Esophagus squamous epithelium (tissue), 5 donors: ENCODE measurements around the gene PARD3. TPM values are rescaled to one million over a fixed set of nuclear protein-coding genes. Genes with fewer than 3 reads are reported as not detected.

Experiments
- DNase-seq: peaks from one replicate; lab custom pipeline; 2025; lab: John Stamatoyannopoulos, UW
- H3K27ac ChIP-seq, 4 donors: fragments of 200-600 bp; sonication (generic); one replicate each; pipeline ENCODE4 v1.5.1; 2016 to 2019; ENCODE audit warnings: mild to moderate bottlenecking in 1 of 4
- H3K27me3 ChIP-seq, 4 donors: fragments of 200-600 bp; sonication (generic); 1 replicate in 3 of 4; 2 replicates in 1 of 4; pipeline versions ENCODE4 v1.5.1 to v1.6.0; 2017 to 2021; ENCODE audit warnings: antibody characterized with exemption in 1 of 4
- H3K36me3 ChIP-seq, 3 donors: fragments of 200-600 bp; sonication (generic); one replicate each; pipeline ENCODE4 v1.5.1; 2016 to 2019
- H3K4me1 ChIP-seq, 3 donors: fragments of 200-600 bp; sonication (generic); one replicate each; pipeline ENCODE4 v1.5.1; 2017 to 2019
- H3K4me3 ChIP-seq, 4 donors: fragments of 200-600 bp; sonication (generic); 1 replicate in 3 of 4; 2 replicates in 1 of 4; pipeline ENCODE4 v1.5.1; 2016 to 2019; ENCODE audit warnings: mild to moderate bottlenecking in 2 of 4, moderate library complexity in 1 of 4
- H3K9me3 ChIP-seq, 3 donors: fragments of 200-600 bp; sonication (generic); one replicate each; pipeline ENCODE4 v1.5.1; 2016 to 2019
- POLR2A ChIP-seq, 4 donors: fragments of 450-650 bp; IDR thresholded peaks; one replicate each; pipeline ENCODE4 v1.6.1; 2017; ENCODE audit warnings: antibody characterized with exemption in 4 of 4, mild to moderate bottlenecking in 4 of 4, moderate library complexity in 3 of 4
- WGBS, 2 donors: methylation state at CpG; one replicate each; pipeline ENCODE4 v1.1.5; 2018; 5-methylcytosine and 5-hydroxymethylcytosine counted together
- intact Hi-C: fragments of 100-400 bp; cut with DNase I; formaldehyde crosslinking; loops from one replicate; pipeline ENCODE4 v1.15.0; 2022
- total RNA-seq, 4 donors: library from RNA; depleted of rRNA; stranded (reverse); fragments of >200 nt; gene quantifications; one replicate each; pipeline ENCODE4 v1.1.0, GENCODE V29; 2016
- TF ChIP-seq, protein P1 (sequence below), 6 experiments: fragments of 450-650 bp in 4 of 6; fragments of 200-600 bp in 2 of 6; sonication (generic) in 2 of 6; IDR thresholded peaks; one replicate each; pipeline ENCODE4 v1.5.1; 2016 to 2019; ENCODE audit warnings: antibody characterized with exemption in 6 of 6, mild to moderate bottlenecking in 4 of 6, moderate library complexity in 4 of 6
- donor health status: DM: yes; HTN: yes; CAD: no.

PARD3 gene
- total RNA-seq, 4 donors from 2014 or later: 57.3 to 114 (median 81.7) TPM

DNA sequence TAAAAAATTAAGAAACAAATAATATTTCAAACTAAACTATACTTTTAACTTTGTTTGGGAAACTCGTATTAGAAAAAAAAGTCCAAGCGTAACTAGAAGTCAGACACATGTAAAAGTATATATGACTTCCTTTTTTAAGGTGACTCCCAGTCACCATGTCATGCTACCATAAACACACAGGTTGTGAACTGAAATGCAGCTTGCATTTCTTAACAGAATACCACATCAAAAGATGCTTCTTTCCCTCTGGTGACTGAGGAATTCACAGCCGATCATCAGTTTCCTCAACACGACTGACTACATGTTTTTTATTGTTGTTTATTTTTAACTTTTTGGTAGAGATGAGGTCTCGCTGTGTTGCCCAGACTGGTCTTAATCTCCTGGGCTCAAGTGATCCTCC lies 445.0 kb downstream of the PARD3 start:
- Histone ChIP-seq H3K4me3 (no peak overlapping the region), H3K27ac (no peak overlapping the region), H3K27me3 (no peaks in the 10 kb centered on the region), H3K9me3 (no peaks in the 10 kb centered on the region), H3K4me1 (no peaks in the 10 kb centered on the region), H3K36me3 (peaks cover 0 to 83% (median 0%) of the 10 kb centered on the region in 3 donors)
- intact Hi-C loops: no loop called here
- DNase-seq: no peak
- WGBS, 2 donors: 67 to 83% methylated on average over 5 of the region's 5 CpGs
- no peak for TF ChIP-seq POLR2A (IDR thresholded peaks at IDR 0.05)
- TF ChIP-seq, protein P1, sequence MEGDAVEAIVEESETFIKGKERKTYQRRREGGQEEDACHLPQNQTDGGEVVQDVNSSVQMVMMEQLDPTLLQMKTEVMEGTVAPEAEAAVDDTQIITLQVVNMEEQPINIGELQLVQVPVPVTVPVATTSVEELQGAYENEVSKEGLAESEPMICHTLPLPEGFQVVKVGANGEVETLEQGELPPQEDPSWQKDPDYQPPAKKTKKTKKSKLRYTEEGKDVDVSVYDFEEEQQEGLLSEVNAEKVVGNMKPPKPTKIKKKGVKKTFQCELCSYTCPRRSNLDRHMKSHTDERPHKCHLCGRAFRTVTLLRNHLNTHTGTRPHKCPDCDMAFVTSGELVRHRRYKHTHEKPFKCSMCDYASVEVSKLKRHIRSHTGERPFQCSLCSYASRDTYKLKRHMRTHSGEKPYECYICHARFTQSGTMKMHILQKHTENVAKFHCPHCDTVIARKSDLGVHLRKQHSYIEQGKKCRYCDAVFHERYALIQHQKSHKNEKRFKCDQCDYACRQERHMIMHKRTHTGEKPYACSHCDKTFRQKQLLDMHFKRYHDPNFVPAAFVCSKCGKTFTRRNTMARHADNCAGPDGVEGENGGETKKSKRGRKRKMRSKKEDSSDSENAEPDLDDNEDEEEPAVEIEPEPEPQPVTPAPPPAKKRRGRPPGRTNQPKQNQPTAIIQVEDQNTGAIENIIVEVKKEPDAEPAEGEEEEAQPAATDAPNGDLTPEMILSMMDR (IDR thresholded peaks at IDR 0.05): no peak

DNA sequence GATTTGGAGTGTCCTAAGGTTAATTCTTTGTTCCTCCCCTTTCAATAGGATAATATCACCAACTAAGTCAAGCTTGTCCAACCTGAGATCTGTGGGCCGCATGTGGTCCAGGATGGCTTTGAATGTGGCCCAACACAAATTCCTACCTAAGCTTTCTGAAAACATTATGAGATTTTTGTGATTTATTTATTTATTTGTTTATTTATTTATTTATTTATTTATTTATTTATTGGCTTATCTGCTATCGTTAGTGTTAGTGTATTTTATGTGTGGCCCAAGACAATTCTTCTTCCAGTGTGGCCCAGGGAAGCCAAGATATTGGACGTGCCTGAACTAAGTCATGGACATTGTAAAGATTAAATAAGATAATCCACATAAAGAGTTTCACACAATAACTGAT lies 446.0 kb downstream of the PARD3 start:
- no peak for DNase-seq
- intact Hi-C loops: no loop called here
- Histone ChIP-seq H3K9me3 (no peaks in the 10 kb centered on the region), H3K27ac (no peak overlapping the region), H3K27me3 (no peaks in the 10 kb centered on the region), H3K4me1 (no peaks in the 10 kb centered on the region), H3K4me3 (no peak overlapping the region), H3K36me3 (peaks cover 0 to 81% (median 0%) of the 10 kb centered on the region in 3 donors)
- no peak for TF ChIP-seq POLR2A (IDR thresholded peaks at IDR 0.05)
- TF ChIP-seq, protein P1 (IDR thresholded peaks at IDR 0.05): no peak
- WGBS, 2 donors: 53 to 66% methylated on average over 3 of the region's 3 CpGs

DNA sequence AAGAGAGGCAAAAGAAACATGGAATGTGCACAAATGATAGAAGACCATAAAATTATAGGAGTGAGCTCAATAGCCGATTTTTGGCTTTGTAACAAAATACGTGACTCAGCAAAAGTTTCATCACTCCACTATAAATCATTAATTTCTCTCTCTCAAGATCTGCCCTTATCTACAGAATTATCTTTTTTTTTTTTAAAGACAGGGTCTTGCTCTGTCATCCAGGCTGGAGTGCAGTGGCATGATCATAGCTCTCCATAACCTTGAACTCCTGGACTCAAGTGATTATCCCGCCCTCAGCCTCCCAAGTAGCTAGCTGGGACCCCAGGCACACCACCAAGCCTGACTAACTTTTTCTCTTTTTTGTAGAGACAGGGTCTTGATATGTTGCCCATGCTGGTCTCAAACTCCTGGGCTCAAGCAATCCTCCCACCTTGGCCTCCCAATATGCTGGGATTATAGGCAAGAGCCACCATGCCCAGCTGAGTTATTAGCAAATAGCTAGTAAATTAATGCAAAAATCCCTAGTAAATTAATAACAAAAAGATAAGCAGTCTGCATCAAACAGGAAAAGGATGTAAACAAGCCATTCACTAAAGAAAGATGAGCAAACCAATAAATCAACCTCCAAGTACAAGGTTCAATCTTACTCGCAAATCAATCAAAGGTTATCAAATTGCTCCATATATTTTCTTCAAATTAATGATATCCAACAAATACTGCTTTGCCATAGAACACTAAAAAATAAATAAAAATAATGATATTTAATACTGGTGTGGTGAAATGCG lies 450.7 kb downstream of the PARD3 start:
- no peak overlapping the region for H3K4me3 ChIP-seq
- no peak overlapping the region for H3K27ac ChIP-seq
- H3K9me3 ChIP-seq: no peaks in the 10 kb centered on the region
- intact Hi-C loops: no loop called here
- no peak for TF ChIP-seq POLR2A (IDR thresholded peaks at IDR 0.05)
- TF ChIP-seq, protein P1 (IDR thresholded peaks at IDR 0.05): no peak
- no peak for DNase-seq
- WGBS, 2 donors: 77 to 82% methylated on average over 5 of the region's 5 CpGs
- no peaks in the 10 kb centered on the region for H3K4me1 ChIP-seq
- no peaks in the 10 kb centered on the region for H3K27me3 ChIP-seq
- H3K36me3 ChIP-seq: peaks cover 0 to 62% (median 7%) of the 10 kb centered on the region in 3 donors

DNA sequence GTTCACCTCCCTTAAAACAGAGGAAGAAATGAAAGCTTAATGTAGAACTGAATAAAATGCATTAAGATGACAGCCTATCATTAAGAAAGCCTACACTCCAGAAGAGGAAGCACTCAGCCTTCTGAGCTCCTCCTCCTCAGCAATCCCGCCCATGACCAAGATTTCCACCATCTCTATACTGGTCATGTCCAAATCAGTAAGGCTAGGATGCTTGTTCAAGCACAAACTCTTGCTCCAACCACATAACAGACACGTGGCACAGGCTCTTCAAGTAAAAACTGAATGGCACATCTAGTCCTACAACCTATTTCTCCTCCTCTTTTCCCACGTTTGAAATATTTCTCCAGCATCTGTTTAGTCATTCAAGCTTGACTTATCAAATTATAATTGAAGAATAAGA lies 454.1 kb downstream of the PARD3 start:
- Histone ChIP-seq H3K9me3 (no peaks in the 10 kb centered on the region), H3K4me1 (no peaks in the 10 kb centered on the region), H3K4me3 (no peak overlapping the region), H3K27me3 (no peaks in the 10 kb centered on the region), H3K36me3 (peaks cover 0 to 67% (median 7%) of the 10 kb centered on the region in 3 donors), H3K27ac (no peak overlapping the region)
- WGBS, 2 donors: 67% methylated on average over 3 of the region's 3 CpGs
- no peak for DNase-seq
- TF ChIP-seq, protein P1 (IDR thresholded peaks at IDR 0.05): no peak
- no peak for TF ChIP-seq POLR2A (IDR thresholded peaks at IDR 0.05)
- intact Hi-C loops: no loop called here

DNA sequence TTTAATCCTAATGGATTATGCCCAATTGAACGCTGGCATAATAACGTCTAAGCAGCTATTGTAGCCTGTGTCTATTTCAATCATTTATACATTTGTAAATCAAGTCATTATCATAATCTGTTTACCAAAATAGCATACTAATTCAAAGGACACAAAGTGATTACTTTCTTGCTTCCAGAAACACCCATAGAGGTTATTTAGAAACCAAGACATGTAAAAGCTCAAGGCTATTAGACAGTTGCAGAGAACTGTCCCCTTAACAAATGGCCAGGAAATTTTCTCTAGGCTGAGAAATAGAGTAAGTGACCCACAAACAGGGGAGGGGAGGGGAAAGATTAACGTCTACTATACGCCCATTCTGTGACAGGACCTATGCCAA lies 455.7 kb downstream of the PARD3 start:
- TF ChIP-seq, protein P1 (IDR thresholded peaks at IDR 0.05): no peak
- no peak for TF ChIP-seq POLR2A (IDR thresholded peaks at IDR 0.05)
- Histone ChIP-seq H3K4me1 (no peaks in the 10 kb centered on the region), H3K27me3 (no peaks in the 10 kb centered on the region), H3K4me3 (no peak overlapping the region), H3K36me3 (peaks cover 0 to 73% (median 7%) of the 10 kb centered on the region in 3 donors), H3K27ac (no peak overlapping the region), H3K9me3 (no peaks in the 10 kb centered on the region)
- intact Hi-C loops: no loop called here
- WGBS, 2 donors: 89% methylated on average over 4 of the region's 4 CpGs
- no peak for DNase-seq
